Upper lobe of left lung (tissue), 6 donors: ENCODE results near the gene SCAF4. TPM values are rescaled to one million over a fixed set of nuclear protein-coding genes. Genes with fewer than 3 reads are reported as not detected.
A peak's percentile ranks its signal among the peaks of the same experiment; 100 is the strongest.

Experiments used
- ATAC-seq, 2 donors: fragments of 200-7000 bp; cut with Tn5 transposase; one replicate each; pipeline ENCODE4 v1.9.1; 2022; ENCODE audit warnings: mild to moderate bottlenecking in 2 of 2, moderate library complexity in 2 of 2; ENCODE audit not compliant: low FRiP score in 2 of 2
- DNase-seq, 2 donors: peaks; one replicate each; pipeline ENCODE4 v3.0.0-alpha.2; 2019 to 2020
- H3K27ac ChIP-seq, 4 donors: fragments of 200-600 bp; sonication (generic); one replicate each; pipeline ENCODE4 v1.5.1; 2016 to 2019
- H3K27me3 ChIP-seq, 4 donors: fragments of 200-600 bp; sonication (generic); one replicate each; pipeline ENCODE4 v1.5.1; 2017 to 2019
- H3K36me3 ChIP-seq, 4 donors: fragments of 200-600 bp; sonication (generic); one replicate each; pipeline ENCODE4 v1.5.1; 2016 to 2019
- H3K4me1 ChIP-seq, 4 donors: fragments of 200-600 bp; sonication (generic); one replicate each; pipeline ENCODE4 v1.5.1; 2018 to 2019
- H3K4me3 ChIP-seq, 4 donors: fragments of 200-600 bp; sonication (generic); one replicate each; pipeline ENCODE4 v1.5.1; 2017 to 2019; ENCODE audit warnings: mild to moderate bottlenecking in 2 of 4, moderate library complexity in 1 of 4
- H3K9me3 ChIP-seq, 4 donors: fragments of 200-600 bp; sonication (generic); one replicate each; pipeline ENCODE4 v1.5.1; 2018 to 2019
- EP300 ChIP-seq, 4 donors: sonication (generic); formaldehyde crosslinking; IDR thresholded peaks; one replicate each; pipeline ENCODE4 v1.5.1; 2017; ENCODE audit warnings: antibody characterized with exemption in 4 of 4, control low read depth in 2 of 4
- POLR2A ChIP-seq, 4 donors: fragments of 450-650 bp; IDR thresholded peaks; one replicate each; pipeline ENCODE4 v1.5.1; 2016 to 2017; ENCODE audit warnings: antibody characterized with exemption in 4 of 4, mild to moderate bottlenecking in 2 of 4
- POLR2AphosphoS5 ChIP-seq, 2 donors: sonication (generic); formaldehyde crosslinking; IDR thresholded peaks; one replicate each; pipeline ENCODE4 v1.5.1; 2017; ENCODE audit warnings: antibody characterized with exemption in 2 of 2
- WGBS, 2 donors: methylation state at CpG; one replicate each; pipeline ENCODE4 v1.1.5; 2017 to 2018; 5-methylcytosine and 5-hydroxymethylcytosine counted together
- total RNA-seq, 6 donors: library from RNA; depleted of rRNA in 4 of 6; stranded (reverse); fragments of >200 nt in 4 of 6; gene quantifications; one replicate each; pipeline versions ENCODE4 v1.1.0 to v1.2.1, GENCODE V29; 2016 to 2021
- TF ChIP-seq, protein P1 (sequence below), 6 experiments: fragments of 450-650 bp in 4 of 6; fragments of 200-600 bp in 2 of 6; sonication (generic) in 2 of 6; IDR thresholded peaks; one replicate each; pipeline ENCODE4 v1.5.1; 2016 to 2019; ENCODE audit warnings: antibody characterized with exemption in 6 of 6
- donor health status: DM: no; HTN: no; CAD: no; lungs with moderate emphysema.
- donor health status: DM: no; HTN: yes; CAD: no; lungs with severe emphysema.

SCAF4 gene
- total RNA-seq, 6 donors from 2014 or later = 21.3 to 36.7 (median 29.4) TPM

DNA sequence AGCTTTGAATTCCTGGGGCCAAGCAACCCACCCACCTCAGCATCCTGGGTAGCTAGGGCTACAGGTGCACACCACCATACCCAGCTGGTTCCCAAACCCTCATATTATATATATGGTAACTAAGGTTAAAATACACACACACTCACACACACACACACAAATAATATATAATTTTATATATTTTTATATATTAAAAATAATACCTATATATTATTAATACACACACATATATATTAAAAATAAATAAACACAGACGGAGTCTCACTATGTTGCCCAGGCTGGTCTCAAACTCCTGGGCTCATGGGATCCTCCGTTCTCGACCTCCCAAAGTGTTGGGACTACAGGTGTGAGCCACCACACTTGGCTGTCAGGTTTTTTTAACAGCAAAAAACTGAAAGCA is 31.9 kb downstream of the SCAF4 start:
- peaks cover 14 to 80% (median 34%) of the 10 kb centered on the region in 4 donors for H3K36me3 ChIP-seq
- no peaks in the 10 kb centered on the region for H3K27me3 ChIP-seq
- no peak for DNase-seq
- TF ChIP-seq, protein P1, sequence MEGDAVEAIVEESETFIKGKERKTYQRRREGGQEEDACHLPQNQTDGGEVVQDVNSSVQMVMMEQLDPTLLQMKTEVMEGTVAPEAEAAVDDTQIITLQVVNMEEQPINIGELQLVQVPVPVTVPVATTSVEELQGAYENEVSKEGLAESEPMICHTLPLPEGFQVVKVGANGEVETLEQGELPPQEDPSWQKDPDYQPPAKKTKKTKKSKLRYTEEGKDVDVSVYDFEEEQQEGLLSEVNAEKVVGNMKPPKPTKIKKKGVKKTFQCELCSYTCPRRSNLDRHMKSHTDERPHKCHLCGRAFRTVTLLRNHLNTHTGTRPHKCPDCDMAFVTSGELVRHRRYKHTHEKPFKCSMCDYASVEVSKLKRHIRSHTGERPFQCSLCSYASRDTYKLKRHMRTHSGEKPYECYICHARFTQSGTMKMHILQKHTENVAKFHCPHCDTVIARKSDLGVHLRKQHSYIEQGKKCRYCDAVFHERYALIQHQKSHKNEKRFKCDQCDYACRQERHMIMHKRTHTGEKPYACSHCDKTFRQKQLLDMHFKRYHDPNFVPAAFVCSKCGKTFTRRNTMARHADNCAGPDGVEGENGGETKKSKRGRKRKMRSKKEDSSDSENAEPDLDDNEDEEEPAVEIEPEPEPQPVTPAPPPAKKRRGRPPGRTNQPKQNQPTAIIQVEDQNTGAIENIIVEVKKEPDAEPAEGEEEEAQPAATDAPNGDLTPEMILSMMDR (IDR thresholded peaks at IDR 0.05) = no peak
- no peak for TF ChIP-seq EP300 (IDR thresholded peaks at IDR 0.05)
- TF ChIP-seq POLR2A (IDR thresholded peaks at IDR 0.05) = no peak
- no peak for TF ChIP-seq POLR2AphosphoS5 (IDR thresholded peaks at IDR 0.05)
- WGBS, 2 donors = 96 to 98% methylated on average over 3 of the region's 3 CpGs
- H3K4me1 ChIP-seq = peaks cover 0 to 5% (median 0%) of the 10 kb centered on the region in 4 donors
- no peak for ATAC-seq
- no peaks in the 10 kb centered on the region for H3K9me3 ChIP-seq
- no peak overlapping the region for H3K27ac ChIP-seq
- H3K4me3 ChIP-seq = no peak overlapping the region

DNA sequence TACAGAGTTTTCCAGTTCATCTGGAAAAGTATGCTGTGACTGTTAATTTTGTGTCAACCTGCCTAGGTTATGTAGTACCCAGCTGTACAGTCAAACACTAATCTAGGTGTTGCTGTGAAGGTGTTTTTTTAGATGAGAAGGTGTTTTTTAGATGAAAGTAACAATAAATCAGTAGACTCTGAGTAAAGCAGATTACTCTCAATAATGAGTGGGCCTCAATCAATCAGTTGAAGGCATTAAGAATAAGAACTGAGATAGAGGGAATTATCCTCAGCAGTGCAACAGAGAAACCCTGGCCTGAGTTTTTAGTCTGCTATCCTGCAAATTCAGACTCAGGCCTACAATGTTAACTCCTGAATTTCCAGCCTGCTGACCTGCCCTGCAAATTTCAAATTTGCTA is 33.5 kb downstream of the SCAF4 start:
- no peak overlapping the region for H3K27ac ChIP-seq
- H3K36me3 ChIP-seq = peaks cover 14 to 90% (median 41%) of the 10 kb centered on the region in 4 donors
- H3K9me3 ChIP-seq = no peaks in the 10 kb centered on the region
- DNase-seq (no peak), ATAC-seq (no peak)
- TF ChIP-seq, protein P1 (IDR thresholded peaks at IDR 0.05) = no peak
- no peak for TF ChIP-seq EP300 (IDR thresholded peaks at IDR 0.05)
- no peak for TF ChIP-seq POLR2AphosphoS5 (IDR thresholded peaks at IDR 0.05)
- no peak for TF ChIP-seq POLR2A (IDR thresholded peaks at IDR 0.05)
- H3K27me3 ChIP-seq = no peaks in the 10 kb centered on the region
- no peak overlapping the region for H3K4me3 ChIP-seq
- no peaks in the 10 kb centered on the region for H3K4me1 ChIP-seq

DNA sequence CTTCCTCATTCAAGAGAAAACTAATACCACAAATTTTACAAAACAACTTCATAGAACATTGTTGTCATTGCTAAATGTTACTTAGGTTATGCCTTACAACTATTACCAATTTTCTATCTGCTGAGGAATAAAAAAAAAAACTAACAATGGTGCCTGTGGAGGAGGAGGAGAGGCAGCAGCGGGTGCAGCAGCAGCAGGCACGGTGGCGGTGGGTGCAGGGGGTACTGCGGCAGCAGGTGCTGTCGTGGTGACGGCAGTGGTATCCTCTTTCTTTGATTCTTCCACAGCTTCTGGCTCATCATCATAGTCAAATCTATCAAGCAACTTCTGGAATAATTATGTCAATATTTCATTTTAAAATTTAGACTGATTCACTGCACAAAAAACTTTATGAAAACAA is 35.5 kb downstream of the SCAF4 start:
- Histone ChIP-seq H3K36me3 (peaks cover 16 to 90% (median 53%) of the 10 kb centered on the region in 4 donors), H3K27me3 (no peaks in the 10 kb centered on the region), H3K4me1 (no peaks in the 10 kb centered on the region), H3K9me3 (no peaks in the 10 kb centered on the region), H3K27ac (no peak overlapping the region), H3K4me3 (no peak overlapping the region)
- 98 to 99% methylated on average over 6 of the region's 6 CpGs for WGBS, 2 donors
- no peak for TF ChIP-seq EP300 (IDR thresholded peaks at IDR 0.05)
- TF ChIP-seq, protein P1 (IDR thresholded peaks at IDR 0.05) = no peak
- TF ChIP-seq POLR2A (IDR thresholded peaks at IDR 0.05) = no peak
- no peak for TF ChIP-seq POLR2AphosphoS5 (IDR thresholded peaks at IDR 0.05)
- ATAC-seq (no peak), DNase-seq (peak in 1 of 2 donors; percentile 60)

DNA sequence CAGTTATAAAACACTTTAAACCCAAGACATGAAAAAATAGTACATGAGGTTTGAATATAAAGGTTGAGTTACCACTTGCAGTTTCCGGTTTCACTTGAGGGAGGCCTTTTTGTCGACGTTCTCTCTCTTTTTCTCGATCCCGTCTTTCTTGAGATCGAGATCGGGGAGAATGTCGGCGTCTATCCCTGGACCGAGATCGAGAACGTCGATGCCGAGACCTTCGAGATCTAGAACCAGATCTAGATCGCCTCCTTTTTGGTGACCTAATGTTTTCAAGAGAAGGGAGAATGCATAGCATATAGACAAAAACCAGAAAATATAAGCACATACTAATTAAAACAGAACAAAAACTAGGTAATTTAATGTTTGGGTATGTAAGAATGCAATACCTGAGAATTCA is 38.7 kb downstream of the SCAF4 start:
- no peaks in the 10 kb centered on the region for H3K27me3 ChIP-seq
- DNase-seq = no peak
- H3K27ac ChIP-seq = no peak overlapping the region
- WGBS, 2 donors = 97 to 98% methylated on average over 16 of the region's 16 CpGs
- H3K36me3 ChIP-seq = peaks cover 18 to 94% (median 49%) of the 10 kb centered on the region in 4 donors
- TF ChIP-seq, protein P1 (IDR thresholded peaks at IDR 0.05) = no peak
- TF ChIP-seq EP300 (IDR thresholded peaks at IDR 0.05) (no peak), POLR2AphosphoS5 (IDR thresholded peaks at IDR 0.05) (no peak), POLR2A (IDR thresholded peaks at IDR 0.05) (no peak)
- H3K4me3 ChIP-seq = no peak overlapping the region
- H3K9me3 ChIP-seq = no peaks in the 10 kb centered on the region
- no peaks in the 10 kb centered on the region for H3K4me1 ChIP-seq
- ATAC-seq = no peak

DNA sequence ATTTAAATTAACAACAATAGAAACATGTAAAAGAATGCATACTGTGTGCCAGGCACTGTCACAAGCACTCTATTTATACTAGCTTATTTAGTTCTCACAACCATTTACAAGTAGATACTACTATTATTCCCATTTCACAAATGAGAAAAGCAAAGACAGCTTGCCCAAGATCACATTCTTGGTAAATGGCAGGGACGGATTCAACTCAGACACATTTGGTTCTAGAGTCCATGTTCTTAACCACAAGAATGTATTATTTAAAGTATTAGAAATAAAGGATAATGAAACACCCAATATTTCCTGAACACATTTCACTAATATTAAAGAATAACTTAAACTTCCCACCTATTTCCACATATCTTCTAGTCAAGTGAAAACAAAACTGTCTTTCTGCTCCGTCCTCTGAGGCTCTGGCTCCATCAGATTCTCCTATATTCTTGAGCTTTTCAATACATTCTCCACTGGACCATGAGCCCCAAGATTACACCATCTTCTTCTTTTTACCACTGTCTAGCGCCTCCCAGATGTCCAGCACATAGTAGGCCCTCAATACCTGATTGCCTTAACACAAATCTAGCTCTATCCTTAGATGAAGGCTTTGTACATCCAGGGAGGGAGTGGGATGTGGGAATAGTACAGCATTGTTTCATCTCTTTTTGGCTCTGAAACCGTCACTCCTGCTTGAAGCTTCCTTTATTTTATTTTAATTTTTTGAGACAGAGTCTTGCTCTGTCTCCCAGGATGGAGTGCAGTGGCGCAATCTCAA is 43.1 kb downstream of the SCAF4 start:
- H3K4me1 ChIP-seq = no peaks in the 10 kb centered on the region
- TF ChIP-seq POLR2A (IDR thresholded peaks at IDR 0.05) (no peak), POLR2AphosphoS5 (IDR thresholded peaks at IDR 0.05) (no peak), EP300 (IDR thresholded peaks at IDR 0.05) (no peak)
- TF ChIP-seq, protein P1 (IDR thresholded peaks at IDR 0.05) = no peak
- DNase-seq = no peak
- no peaks in the 10 kb centered on the region for H3K9me3 ChIP-seq
- 91 to 93% methylated on average over 5 of the region's 5 CpGs for WGBS, 2 donors
- no peaks in the 10 kb centered on the region for H3K27me3 ChIP-seq
- peaks cover 30 to 99% (median 53%) of the 10 kb centered on the region in 4 donors for H3K36me3 ChIP-seq
- H3K4me3 ChIP-seq = no peak overlapping the region
- ATAC-seq = no peak
- H3K27ac ChIP-seq = no peak overlapping the region
